Body of pancreas (tissue), 4 donors: ENCODE results near the gene PDZD7.

Source experiments
- CTCF ChIP-seq, 7 experiments: fragments of 450-650 bp in 4 of 7; fragments of 200-600 bp in 3 of 7; sonication (generic) in 3 of 7; IDR thresholded peaks; one replicate each; pipeline ENCODE4 v1.5.1; 2016 to 2019; ENCODE audit warnings: antibody characterized with exemption in 7 of 7
- POLR2A ChIP-seq, 3 donors: fragments of 450-650 bp; IDR thresholded peaks; one replicate each; pipeline ENCODE4 v1.6.1; 2016; ENCODE audit warnings: antibody characterized with exemption in 3 of 3, mild to moderate bottlenecking in 2 of 3

DNA sequence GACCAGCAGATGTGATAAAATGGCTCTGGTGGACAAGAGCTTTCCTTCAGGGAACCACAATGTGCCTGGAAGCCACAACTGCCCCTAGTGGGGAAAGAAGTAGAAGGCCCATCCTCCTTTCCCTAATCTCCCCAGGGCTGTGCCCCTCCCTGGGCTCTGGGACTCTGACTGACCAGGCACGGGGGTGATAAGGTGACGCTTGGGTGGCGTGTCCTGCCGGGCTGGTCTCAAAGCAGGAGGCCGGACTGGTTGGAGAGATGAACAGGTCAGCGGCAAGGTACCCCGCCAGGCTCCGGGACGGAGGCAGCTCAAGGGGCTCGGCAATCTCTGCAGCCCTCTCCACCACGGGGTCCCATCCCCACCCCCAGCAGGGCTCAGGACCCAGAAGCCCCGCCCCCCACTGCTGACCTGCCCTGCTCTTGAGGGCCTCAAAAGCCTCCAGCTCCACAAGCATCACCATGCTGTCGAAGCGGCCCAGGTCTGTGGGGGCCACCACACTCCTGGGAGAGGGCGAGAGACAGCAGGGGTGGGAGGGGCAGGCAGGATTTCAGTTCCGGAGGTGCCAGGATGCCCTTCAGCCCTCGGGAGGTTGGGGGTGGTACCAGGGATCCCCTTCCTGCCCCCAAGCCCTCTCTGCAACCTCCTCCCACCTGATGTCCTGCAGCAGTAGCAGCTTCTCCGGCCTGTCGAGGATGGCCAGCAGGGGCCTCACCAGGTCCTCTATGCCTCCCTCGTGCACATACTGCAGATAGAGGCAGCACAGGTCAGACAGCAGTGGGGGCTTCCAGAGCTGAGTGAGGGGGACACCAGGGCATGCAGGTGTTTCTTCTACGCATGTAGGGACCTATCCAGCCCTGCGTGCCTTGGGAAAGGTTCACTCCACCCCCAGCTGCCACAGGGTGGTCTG lies 19.2 kb downstream of the PDZD7 start:
- TF ChIP-seq CTCF (IDR thresholded peaks at IDR 0.05) (peak in 3 of 7 experiments; percentile 15 to 19 (median 19)), POLR2A (IDR thresholded peaks at IDR 0.05) (no peak)
